ENCODE data around the gene SEMA3B.
"Not testable (repeated sequence)": the region's sequence is repeated elsewhere in the genome, so short reads cannot be mapped to it uniquely, and the experiment has no call there.

The SEMA3B gene

GRCh38 chr3:50237754-50238548 is 31.0 kb upstream of the SEMA3B start:
- in situ Hi-C loops (cut with MboI; ENCODE audit: low sequenced_read_pairs), result no loop called here

GRCh38 chr3:50238549-50239026 is 30.4 kb upstream of the SEMA3B start:
- in situ Hi-C loops (cut with MboI; ENCODE audit: low sequenced_read_pairs), result no loop called here

GRCh38 chr3:50239649-50240048 is 29.3 kb upstream of the SEMA3B start:
- in situ Hi-C loops (cut with MboI; ENCODE audit: low sequenced_read_pairs), result no loop called here

- in situ Hi-C loops (cut with MboI; ENCODE audit: low sequenced_read_pairs), result no loop called here
Observed at GRCh38 chr3:50241163-50241562, 27.8 kb upstream of the SEMA3B start.

- in situ Hi-C loops (cut with MboI; ENCODE audit: low sequenced_read_pairs), result no loop called here
Observed at GRCh38 chr3:50241713-50242380, 27.1 kb upstream of the SEMA3B start.

GRCh38 chr3:50242381-50242770 is 26.6 kb upstream of the SEMA3B start:
- in situ Hi-C loops (cut with MboI; ENCODE audit: low sequenced_read_pairs), result no loop called here

GRCh38 chr3:50242851-50243542 is 25.9 kb upstream of the SEMA3B start:
- in situ Hi-C loops (cut with MboI; ENCODE audit: low sequenced_read_pairs), result no loop called here

- in situ Hi-C loops (cut with MboI; ENCODE audit: low sequenced_read_pairs), result no loop called here
Observed at GRCh38 chr3:50243543-50243895, 25.4 kb upstream of the SEMA3B start.

GRCh38 chr3:50244813-50245212 is 24.1 kb upstream of the SEMA3B start:
- in situ Hi-C loops (cut with MboI; ENCODE audit: low sequenced_read_pairs), result not testable (repeated sequence)

GRCh38 chr3:50245251-50245745 is 23.6 kb upstream of the SEMA3B start:
- in situ Hi-C loops (cut with MboI; ENCODE audit: low sequenced_read_pairs), result no loop called here

GRCh38 chr3:50245831-50246516 is 23.0 kb upstream of the SEMA3B start:
- in situ Hi-C loops (cut with MboI; ENCODE audit: low sequenced_read_pairs), result no loop called here

GRCh38 chr3:50246517-50246954 is 22.4 kb upstream of the SEMA3B start:
- in situ Hi-C loops (cut with MboI; ENCODE audit: low sequenced_read_pairs), result no loop called here

GRCh38 chr3:50248387-50248786 is 20.6 kb upstream of the SEMA3B start:
- in situ Hi-C loops (cut with MboI; ENCODE audit: low sequenced_read_pairs), result no loop called here

GRCh38 chr3:50249457-50249856 is 19.5 kb upstream of the SEMA3B start:
- in situ Hi-C loops (cut with MboI; ENCODE audit: low sequenced_read_pairs), result no loop called here

- in situ Hi-C loops (cut with MboI; ENCODE audit: low sequenced_read_pairs), result no loop called here
Observed at GRCh38 chr3:50250514-50250913, 18.4 kb upstream of the SEMA3B start.

GRCh38 chr3:50251220-50251619 is 17.7 kb upstream of the SEMA3B start:
- in situ Hi-C loops (cut with MboI; ENCODE audit: low sequenced_read_pairs), result no loop called here

GRCh38 chr3:50254577-50255250 is 14.2 kb upstream of the SEMA3B start:
- in situ Hi-C loops (cut with MboI; ENCODE audit: low sequenced_read_pairs), result no loop called here

GRCh38 chr3:50255251-50255615 is 13.7 kb upstream of the SEMA3B start:
- in situ Hi-C loops (cut with MboI; ENCODE audit: low sequenced_read_pairs), result no loop called here

GRCh38 chr3:50256978-50257890 is 11.7 kb upstream of the SEMA3B start:
- in situ Hi-C loops (cut with MboI; ENCODE audit: low sequenced_read_pairs), result no loop called here
